Heart right ventricle (tissue), 16 donors: Measurements from ENCODE around the gene GOLGA6L2. TPM values are rescaled to one million over a fixed set of nuclear protein-coding genes. Genes with fewer than 3 reads are reported as not detected.
"Not testable (repeated sequence)": the region's sequence is repeated elsewhere in the genome, so short reads cannot be mapped to it uniquely, and the experiment has no call there.

Source experiments
- ATAC-seq, 8 donors: fragments of 200-7000 bp; cut with Tn5 transposase; one replicate each; pipeline ENCODE4 v1.9.1; 2020; ENCODE audit warnings: mild to moderate bottlenecking in 8 of 8, moderate library complexity in 8 of 8, moderate number of reproducible peaks in 1 of 8
- DNase-seq, 2 donors: peaks; one replicate each; pipeline ENCODE4 v3.0.0-alpha.2; 2020
- H3K27ac ChIP-seq, 10 donors: fragments of 200-600 bp; sonication (generic) in 2 of 10; one replicate each; pipeline versions ENCODE4 v1.5.0 to v1.8.0; 2020 to 2022; ENCODE audit warnings: mild to moderate bottlenecking in 3 of 10
- H3K27me3 ChIP-seq, 7 donors: fragments of 200-600 bp; one replicate each; pipeline ENCODE4 v1.8.0; 2021 to 2022; ENCODE audit warnings: mild to moderate bottlenecking in 2 of 7
- H3K36me3 ChIP-seq, 9 donors: fragments of 200-600 bp; sonication (generic) in 1 of 9; one replicate each; pipeline versions ENCODE4 v1.5.0 to v1.8.0; 2020 to 2022; ENCODE audit warnings: mild to moderate bottlenecking in 2 of 9
- H3K4me1 ChIP-seq, 9 donors: fragments of 200-600 bp; sonication (generic) in 1 of 9; one replicate each; pipeline versions ENCODE4 v1.5.0 to v1.8.0; 2020 to 2022; ENCODE audit warnings: mild to moderate bottlenecking in 4 of 9
- H3K4me3 ChIP-seq, 10 donors: fragments of 200-600 bp; sonication (generic) in 2 of 10; one replicate each; pipeline versions ENCODE4 v1.5.0 to v1.8.0; 2020 to 2022; ENCODE audit warnings: mild to moderate bottlenecking in 7 of 10, moderate library complexity in 2 of 10
- H3K9me3 ChIP-seq, 11 donors: fragments of 200-600 bp in 10 of 11; sonication (generic) in 2 of 11; one replicate each; pipeline versions ENCODE4 v1.5.0 to v1.8.0; 2013 to 2022; ENCODE audit warnings: mild to moderate bottlenecking in 2 of 11, control low read depth in 1 of 11, moderate library complexity in 1 of 11
- CTCF ChIP-seq, 9 donors: fragments of 200-600 bp; sonication (generic) in 2 of 9; IDR thresholded peaks; one replicate each; pipeline versions ENCODE4 v1.5.0 to v1.8.0; 2021 to 2022; ENCODE audit warnings: antibody characterized with exemption in 9 of 9, mild to moderate bottlenecking in 5 of 9, moderate library complexity in 1 of 9
- WGBS, 2 donors: extraction: QIAGEN DNeasy Blood & Tissue Kit; methylation state at CpG; one replicate each; pipeline ENCODE4 v1.1.7; 2013; ENCODE audit warnings: inconsistent platforms in 1 of 2; 5-methylcytosine and 5-hydroxymethylcytosine counted together
- intact Hi-C, 10 donors: fragments of 100-400 bp; cut with DNase I; formaldehyde crosslinking; loops; one replicate each; pipeline versions ENCODE4 v1.11.1 to v1.14.2; 2022
- polyA plus RNA-seq, 2 donors: library from polyadenylated mRNA; stranded (reverse); fragments of 200-250 nt; gene quantifications; one replicate each; pipeline ENCODE4 v1.2.3, GENCODE V29; 2013
- total RNA-seq, 10 donors: library from RNA; stranded (reverse); fragmentation: NEBNext Ultra II Directional in 3 of 10; extraction: Animal tissue kit (Norgen Biotek cat#: 25700) in 3 of 10; gene quantifications; one replicate each; pipeline versions ENCODE4 v1.2.1 to v1.2.4, GENCODE V29; 2021 to 2023
- donor health status: Arrhythmogenic right ventricular cardiomyopathy.
- donor health status: ischemic (EF 13 %, LVEDD 7.1; RV severe dilation, severe dysfunction).
- donor health status: healthy with polysubstance abuse.
- donor health status: DM: no; HTN: yes; CAD: no.
- donor health status: DM: no; HTN: no; CAD: no.
- donor health status: ischemic (EF 25% LVEDD 6.9; RV normal size, moderate dysfunction).
- donor health status: ischemic (EF 25% LVEDD 5.7; RV mildly dilated, moderate dysfunction).
- donor health status: healthy.
- donor health status: DM: yes; HTN: yes; CAD: no.
- donor health status: Ischemic cardiomyopathy.
- donor health status: ischemic (EF 35%, LVEDD 5.7; RV mildly dilated, moderate dysfunction).
- donor health status: nonischemic (EF 11% LVEDD 7.7; RV severe dilation, severe dysfunction).
- donor health status: DM: yes; HTN: yes; CAD: no.
- donor health status: PGD.
- donor health status: ischemic (EF 29% LVEDD 5.4; RV normal size, mild dysfunction).
- donor health status: nonischemic (EF 23%, LVEDD 6.1; RV moderate dilation, normal function).

GOLGA6L2 gene
- total and polyA plus RNA-seq, 12 donors: 0.09 TPM; not detected in 11

GRCh38 chr15:23437673-23438072 is 9.4 kb downstream of the GOLGA6L2 start:
- DNase-seq (no peak), ATAC-seq (peak in 2 of 8 donors; percentile 56)
- no peak for TF ChIP-seq CTCF (IDR thresholded peaks at IDR 0.05)
- Histone ChIP-seq H3K4me1 (no peaks in the 10 kb centered on the region), H3K4me3 (no peak overlapping the region), H3K27me3 (peaks cover 0 to 4% (median 0%) of the 10 kb centered on the region in 7 donors), H3K9me3 (no peaks in the 10 kb centered on the region), H3K36me3 (no peaks in the 10 kb centered on the region), H3K27ac (no peak overlapping the region)
- WGBS, 2 donors: 86 to 88% methylated on average over 2 of the region's 2 CpGs
- intact Hi-C loops: no loop called here

GRCh38 chr15:23437146-23437545 is 9.9 kb downstream of the GOLGA6L2 start:
- no peak overlapping the region for H3K27ac ChIP-seq
- 74 to 77% methylated on average over 9 of the region's 9 CpGs for WGBS, 2 donors
- intact Hi-C loops: no loop called here
- no peaks in the 10 kb centered on the region for H3K9me3 ChIP-seq
- DNase-seq (no peak), ATAC-seq (no peak)
- H3K4me3 ChIP-seq: no peak overlapping the region
- TF ChIP-seq CTCF (IDR thresholded peaks at IDR 0.05): no peak
- H3K4me1 ChIP-seq: no peaks in the 10 kb centered on the region
- H3K36me3 ChIP-seq: no peaks in the 10 kb centered on the region
- H3K27me3 ChIP-seq: peaks cover 0 to 4% (median 0%) of the 10 kb centered on the region in 7 donors

GRCh38 chr15:23436421-23436820 is 10.6 kb downstream of the GOLGA6L2 start:
- 81 to 82% methylated on average over 12 of the region's 12 CpGs for WGBS, 2 donors
- Histone ChIP-seq H3K9me3 (no peaks in the 10 kb centered on the region), H3K4me3 (no peak overlapping the region), H3K27me3 (peaks cover 0 to 4% (median 0%) of the 10 kb centered on the region in 7 donors), H3K4me1 (no peaks in the 10 kb centered on the region), H3K27ac (no peak overlapping the region), H3K36me3 (no peaks in the 10 kb centered on the region)
- ATAC-seq (no peak), DNase-seq (no peak)
- intact Hi-C loops: no loop called here
- no peak for TF ChIP-seq CTCF (IDR thresholded peaks at IDR 0.05)

- intact Hi-C loops, H3K4me3 ChIP-seq, H3K36me3 ChIP-seq, DNase-seq, H3K27me3 ChIP-seq, H3K4me1 ChIP-seq, H3K27ac ChIP-seq, H3K9me3 ChIP-seq, ATAC-seq: not testable (repeated sequence)
- 92 to 94% methylated on average over 2 of the region's 2 CpGs for WGBS, 2 donors
These were observed 12.3 kb downstream of the GOLGA6L2 start for GRCh38 chr15:23434699-23435098.

GRCh38 chr15:23425327-23425726 is 21.7 kb downstream of the GOLGA6L2 start:
- H3K4me3 ChIP-seq, intact Hi-C loops, H3K27ac ChIP-seq, H3K27me3 ChIP-seq, ATAC-seq, DNase-seq, H3K9me3 ChIP-seq, H3K36me3 ChIP-seq: not testable (repeated sequence)
- H3K4me1 ChIP-seq: peaks cover 0 to 16% (median 7%) of the 10 kb centered on the region in 9 donors
- WGBS, 2 donors: 84 to 88% methylated on average over 8 of the region's 8 CpGs
